SK-N-SH (cell line): Measurements from ENCODE around the gene SRM.

Experiments used
- CHD2 ChIP-seq: fragments of 150-350 bp; IDR thresholded peaks from 2 replicates; pipeline ENCODE4 v1.6.1; 2018; ENCODE audit warnings: low read length; ENCODE audit not compliant: partially characterized antibody
- TF ChIP-seq, protein P1 (sequence below): IDR thresholded peaks from 2 replicates; pipeline ENCODE4; 2012
- TF ChIP-seq, protein P2 (sequence below): fragments of 150-350 bp; IDR thresholded peaks from 2 replicates; pipeline ENCODE4 v1.6.1; 2017; ENCODE audit warnings: antibody characterized with exemption, low read length, low read depth, borderline replicate concordance
- TF ChIP-seq, protein P3 (sequence below): IDR thresholded peaks from 2 replicates; pipeline ENCODE4 v1.6.1; 2012; ENCODE audit warnings: mild to moderate bottlenecking, low read depth, low read length, moderate library complexity

DNA sequence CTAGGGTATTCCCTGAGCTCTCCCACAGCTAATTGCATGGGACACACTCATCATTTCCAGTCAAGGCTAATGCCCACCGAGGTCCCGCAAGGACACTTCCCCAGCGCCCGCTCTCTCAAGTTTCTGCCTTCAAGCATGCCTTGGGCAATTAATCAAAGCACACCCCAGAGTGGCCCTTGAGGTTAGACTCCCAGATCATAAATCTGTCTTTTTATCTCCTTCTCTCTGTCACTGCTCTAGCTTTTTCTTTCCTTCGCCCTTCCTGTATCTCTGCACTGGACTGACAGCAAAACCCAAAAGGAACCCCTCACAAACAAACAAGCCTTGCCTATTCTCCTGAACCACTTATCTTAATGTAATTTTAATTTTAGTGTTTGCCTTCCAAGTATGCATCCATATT lies 47.8 kb upstream of the SRM start:
- TF ChIP-seq, protein P1, sequence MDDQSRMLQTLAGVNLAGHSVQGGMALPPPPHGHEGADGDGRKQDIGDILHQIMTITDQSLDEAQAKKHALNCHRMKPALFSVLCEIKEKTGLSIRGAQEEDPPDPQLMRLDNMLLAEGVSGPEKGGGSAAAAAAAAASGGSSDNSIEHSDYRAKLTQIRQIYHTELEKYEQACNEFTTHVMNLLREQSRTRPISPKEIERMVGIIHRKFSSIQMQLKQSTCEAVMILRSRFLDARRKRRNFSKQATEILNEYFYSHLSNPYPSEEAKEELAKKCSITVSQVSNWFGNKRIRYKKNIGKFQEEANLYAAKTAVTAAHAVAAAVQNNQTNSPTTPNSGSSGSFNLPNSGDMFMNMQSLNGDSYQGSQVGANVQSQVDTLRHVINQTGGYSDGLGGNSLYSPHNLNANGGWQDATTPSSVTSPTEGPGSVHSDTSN: no peak
- TF ChIP-seq, protein P2, sequence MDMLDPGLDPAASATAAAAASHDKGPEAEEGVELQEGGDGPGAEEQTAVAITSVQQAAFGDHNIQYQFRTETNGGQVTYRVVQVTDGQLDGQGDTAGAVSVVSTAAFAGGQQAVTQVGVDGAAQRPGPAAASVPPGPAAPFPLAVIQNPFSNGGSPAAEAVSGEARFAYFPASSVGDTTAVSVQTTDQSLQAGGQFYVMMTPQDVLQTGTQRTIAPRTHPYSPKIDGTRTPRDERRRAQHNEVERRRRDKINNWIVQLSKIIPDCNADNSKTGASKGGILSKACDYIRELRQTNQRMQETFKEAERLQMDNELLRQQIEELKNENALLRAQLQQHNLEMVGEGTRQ: no peak
- TF ChIP-seq, protein P3, sequence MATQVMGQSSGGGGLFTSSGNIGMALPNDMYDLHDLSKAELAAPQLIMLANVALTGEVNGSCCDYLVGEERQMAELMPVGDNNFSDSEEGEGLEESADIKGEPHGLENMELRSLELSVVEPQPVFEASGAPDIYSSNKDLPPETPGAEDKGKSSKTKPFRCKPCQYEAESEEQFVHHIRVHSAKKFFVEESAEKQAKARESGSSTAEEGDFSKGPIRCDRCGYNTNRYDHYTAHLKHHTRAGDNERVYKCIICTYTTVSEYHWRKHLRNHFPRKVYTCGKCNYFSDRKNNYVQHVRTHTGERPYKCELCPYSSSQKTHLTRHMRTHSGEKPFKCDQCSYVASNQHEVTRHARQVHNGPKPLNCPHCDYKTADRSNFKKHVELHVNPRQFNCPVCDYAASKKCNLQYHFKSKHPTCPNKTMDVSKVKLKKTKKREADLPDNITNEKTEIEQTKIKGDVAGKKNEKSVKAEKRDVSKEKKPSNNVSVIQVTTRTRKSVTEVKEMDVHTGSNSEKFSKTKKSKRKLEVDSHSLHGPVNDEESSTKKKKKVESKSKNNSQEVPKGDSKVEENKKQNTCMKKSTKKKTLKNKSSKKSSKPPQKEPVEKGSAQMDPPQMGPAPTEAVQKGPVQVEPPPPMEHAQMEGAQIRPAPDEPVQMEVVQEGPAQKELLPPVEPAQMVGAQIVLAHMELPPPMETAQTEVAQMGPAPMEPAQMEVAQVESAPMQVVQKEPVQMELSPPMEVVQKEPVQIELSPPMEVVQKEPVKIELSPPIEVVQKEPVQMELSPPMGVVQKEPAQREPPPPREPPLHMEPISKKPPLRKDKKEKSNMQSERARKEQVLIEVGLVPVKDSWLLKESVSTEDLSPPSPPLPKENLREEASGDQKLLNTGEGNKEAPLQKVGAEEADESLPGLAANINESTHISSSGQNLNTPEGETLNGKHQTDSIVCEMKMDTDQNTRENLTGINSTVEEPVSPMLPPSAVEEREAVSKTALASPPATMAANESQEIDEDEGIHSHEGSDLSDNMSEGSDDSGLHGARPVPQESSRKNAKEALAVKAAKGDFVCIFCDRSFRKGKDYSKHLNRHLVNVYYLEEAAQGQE: no peak
- TF ChIP-seq CHD2: no peak
